KOPT-K1 (cell line): ENCODE measurements around the gene SCLT1.
"Not testable (repeated sequence)": the region's sequence is repeated elsewhere in the genome, so short reads cannot be mapped to it uniquely, and the experiment has no call there.

Source experiments
- H3K27ac ChIP-seq: fragments of 200-600 bp; sonication (generic); 2 replicates; pipeline ENCODE4 v1.5.1; 2016; ENCODE audit warnings: antibody characterized with exemption, mild to moderate bottlenecking, low read depth, low read length; ENCODE audit not compliant: poor library complexity, severe bottlenecking
- H3K36me3 ChIP-seq: fragments of 200-600 bp; sonication (generic); 2 replicates; pipeline ENCODE4 v1.5.1; 2017; ENCODE audit warnings: antibody characterized with exemption, mild to moderate bottlenecking, low read length, moderate library complexity; ENCODE audit not compliant: insufficient read depth
- H3K9me3 ChIP-seq: fragments of 200-600 bp; sonication (generic); 2 replicates; pipeline ENCODE4 v1.5.1; 2017; ENCODE audit warnings: antibody characterized with exemption, low read length, mild to moderate bottlenecking; ENCODE audit not compliant: insufficient read depth, poor library complexity, severe bottlenecking

SCLT1 gene

DNA sequence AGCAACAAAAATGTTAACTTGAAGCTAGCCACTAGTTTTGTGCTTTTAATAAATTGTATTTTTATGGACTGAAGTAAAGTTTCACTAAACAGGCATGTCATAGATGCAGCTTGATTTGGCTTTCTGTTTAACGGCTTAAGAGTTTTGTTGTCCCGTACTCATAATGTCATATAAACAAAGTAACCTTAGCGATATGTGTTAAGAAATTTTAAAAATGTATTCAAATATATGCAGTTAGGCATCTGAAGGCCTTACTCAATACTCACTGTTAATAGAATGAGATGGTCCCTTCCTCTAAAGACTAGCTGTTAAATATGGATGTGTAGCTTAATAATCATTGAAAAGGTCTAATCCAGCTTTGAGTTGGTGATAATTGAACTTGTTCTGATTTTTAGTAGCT lies 1.0 kb upstream of the SCLT1 start:
- H3K27ac ChIP-seq, result peak overlapping the region; percentile 92
- no peaks in the 10 kb centered on the region for H3K9me3 ChIP-seq
- no peaks in the 10 kb centered on the region for H3K36me3 ChIP-seq

GRCh38 chr4:129092631-129093190 lies 628 bp downstream of the SCLT1 start:
- no peaks in the 10 kb centered on the region for H3K36me3 ChIP-seq
- peak overlapping the region; percentile 92 for H3K27ac ChIP-seq
- no peaks in the 10 kb centered on the region for H3K9me3 ChIP-seq

- Histone ChIP-seq H3K36me3 (peaks cover 10% of the 10 kb centered on the region), H3K9me3 (peaks cover 25% of the 10 kb centered on the region), H3K27ac (no peak overlapping the region)
These were observed 5.8 kb downstream of the SCLT1 start for GRCh38 chr4:129087516-129087915.

DNA sequence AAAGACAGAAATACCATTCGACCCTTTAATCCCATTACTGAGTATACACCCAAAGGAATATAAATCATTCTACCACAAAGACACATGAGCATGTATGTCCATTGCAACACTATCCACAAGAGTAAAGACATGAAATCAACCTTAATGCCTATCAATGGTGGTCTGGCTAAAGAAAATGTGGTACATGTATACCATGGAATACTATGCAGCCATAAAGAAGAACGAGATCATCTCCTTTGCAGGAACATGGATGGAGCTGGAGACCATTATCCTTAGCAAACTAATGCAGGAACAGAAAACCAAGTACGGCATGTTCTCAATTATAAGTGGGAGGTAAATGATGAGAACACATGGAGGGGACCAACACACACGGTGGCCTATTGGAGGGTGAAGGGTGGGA lies 7.9 kb downstream of the SCLT1 start:
- Histone ChIP-seq H3K36me3 (peaks cover 28% of the 10 kb centered on the region), H3K27ac (no peak overlapping the region), H3K9me3 (peaks cover 44% of the 10 kb centered on the region)

DNA sequence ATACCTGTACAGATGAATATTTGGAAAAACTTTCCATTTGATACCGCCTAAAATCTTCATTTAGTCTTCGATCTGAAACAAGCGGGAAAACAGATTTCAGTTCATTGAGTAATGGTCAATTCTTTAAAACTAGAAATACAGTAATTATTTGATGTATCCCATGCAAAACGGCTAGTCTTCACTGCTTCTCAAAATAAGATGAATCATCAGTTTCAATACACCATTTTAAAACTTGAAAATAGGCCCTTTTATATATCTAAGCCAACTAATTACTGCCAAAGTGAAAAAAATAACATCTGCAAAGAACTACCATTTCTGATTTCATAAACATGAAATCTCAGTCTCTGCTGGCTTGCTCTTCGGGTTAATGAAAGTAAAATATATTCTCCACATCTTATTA lies 11.0 kb downstream of the SCLT1 start:
- Histone ChIP-seq H3K27ac (no peak overlapping the region), H3K36me3 (peaks cover 56% of the 10 kb centered on the region), H3K9me3 (peaks cover 71% of the 10 kb centered on the region)

DNA sequence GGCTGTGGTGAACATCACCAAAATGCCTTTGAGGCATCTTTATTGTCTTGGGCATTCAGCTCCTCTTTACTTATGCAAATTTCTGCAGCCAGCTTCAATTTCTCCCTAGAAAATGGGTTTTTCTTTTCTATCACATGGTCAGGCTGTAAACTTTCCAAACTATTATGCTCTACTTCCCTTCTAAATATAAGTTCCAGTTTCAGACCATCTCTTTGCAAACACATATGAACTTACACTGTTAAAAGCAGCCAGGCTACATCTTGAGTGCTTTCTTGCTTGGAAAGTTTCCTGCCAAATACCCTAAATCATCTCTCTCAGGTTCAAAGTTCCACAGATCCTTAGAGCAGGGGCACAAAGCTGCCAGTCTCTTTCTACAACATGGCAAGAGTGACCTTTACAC lies 13.2 kb downstream of the SCLT1 start:
- H3K27ac ChIP-seq, result no peak overlapping the region
- H3K36me3 ChIP-seq, result peaks cover 66% of the 10 kb centered on the region
- peaks cover 80% of the 10 kb centered on the region for H3K9me3 ChIP-seq

DNA sequence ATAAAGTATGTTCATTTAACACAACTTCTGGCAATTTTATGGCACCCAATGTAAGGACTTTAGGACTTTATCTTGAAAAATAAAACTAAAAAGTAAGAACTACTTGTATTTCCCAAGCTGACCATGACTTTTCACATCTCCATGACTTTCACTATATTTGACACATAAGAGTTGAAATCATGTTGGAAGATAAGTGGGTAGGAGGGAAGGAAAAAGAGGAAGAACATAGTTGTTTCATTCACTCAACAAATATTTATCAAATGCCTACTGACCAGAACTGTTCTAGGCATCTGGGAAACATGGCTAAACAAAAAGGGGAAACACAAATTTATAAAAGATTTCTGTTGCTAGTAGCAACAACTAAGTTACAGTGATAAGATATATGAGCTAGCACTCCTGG lies 16.0 kb downstream of the SCLT1 start:
- Histone ChIP-seq H3K36me3 (peaks cover 80% of the 10 kb centered on the region), H3K27ac (no peak overlapping the region), H3K9me3 (peaks cover 84% of the 10 kb centered on the region)

- Histone ChIP-seq H3K9me3 (peaks cover 62% of the 10 kb centered on the region), H3K36me3 (peaks cover 31% of the 10 kb centered on the region)
- not testable (repeated sequence) for H3K27ac ChIP-seq
These were observed 23.8 kb downstream of the SCLT1 start for GRCh38 chr4:129069537-129069936.

DNA sequence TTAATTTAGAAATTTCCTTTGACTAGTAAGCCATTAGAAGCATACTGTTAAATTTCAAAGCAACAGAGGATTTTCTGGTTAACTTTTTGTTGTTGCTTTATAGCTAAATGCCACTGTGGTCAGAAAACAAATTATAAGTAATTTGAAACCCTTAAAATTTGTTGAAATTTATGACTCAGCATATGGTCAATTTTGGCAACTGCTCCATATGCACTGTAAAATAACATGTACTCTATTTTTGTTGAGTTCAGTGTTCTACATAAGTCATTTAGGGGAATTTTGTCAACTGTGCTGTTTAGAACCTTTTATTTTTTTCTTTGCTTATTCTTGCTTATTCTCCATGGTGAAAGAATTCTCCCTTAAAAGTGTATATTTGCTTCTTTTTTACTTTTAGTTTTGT lies 28.6 kb downstream of the SCLT1 start:
- peaks cover 52% of the 10 kb centered on the region for H3K36me3 ChIP-seq
- peaks cover 66% of the 10 kb centered on the region for H3K9me3 ChIP-seq
- no peak overlapping the region for H3K27ac ChIP-seq

- no peak overlapping the region for H3K27ac ChIP-seq
- peaks cover 52% of the 10 kb centered on the region for H3K36me3 ChIP-seq
- H3K9me3 ChIP-seq, result peaks cover 70% of the 10 kb centered on the region
These were observed 29.7 kb downstream of the SCLT1 start for GRCh38 chr4:129063640-129064039.

GRCh38 chr4:129062580-129062979 lies 30.8 kb downstream of the SCLT1 start:
- Histone ChIP-seq H3K9me3 (peaks cover 81% of the 10 kb centered on the region), H3K36me3 (peaks cover 52% of the 10 kb centered on the region), H3K27ac (no peak overlapping the region)

GRCh38 chr4:129059028-129059427 lies 34.3 kb downstream of the SCLT1 start:
- peaks cover 96% of the 10 kb centered on the region for H3K9me3 ChIP-seq
- peaks cover 50% of the 10 kb centered on the region for H3K36me3 ChIP-seq
- H3K27ac ChIP-seq, result no peak overlapping the region

DNA sequence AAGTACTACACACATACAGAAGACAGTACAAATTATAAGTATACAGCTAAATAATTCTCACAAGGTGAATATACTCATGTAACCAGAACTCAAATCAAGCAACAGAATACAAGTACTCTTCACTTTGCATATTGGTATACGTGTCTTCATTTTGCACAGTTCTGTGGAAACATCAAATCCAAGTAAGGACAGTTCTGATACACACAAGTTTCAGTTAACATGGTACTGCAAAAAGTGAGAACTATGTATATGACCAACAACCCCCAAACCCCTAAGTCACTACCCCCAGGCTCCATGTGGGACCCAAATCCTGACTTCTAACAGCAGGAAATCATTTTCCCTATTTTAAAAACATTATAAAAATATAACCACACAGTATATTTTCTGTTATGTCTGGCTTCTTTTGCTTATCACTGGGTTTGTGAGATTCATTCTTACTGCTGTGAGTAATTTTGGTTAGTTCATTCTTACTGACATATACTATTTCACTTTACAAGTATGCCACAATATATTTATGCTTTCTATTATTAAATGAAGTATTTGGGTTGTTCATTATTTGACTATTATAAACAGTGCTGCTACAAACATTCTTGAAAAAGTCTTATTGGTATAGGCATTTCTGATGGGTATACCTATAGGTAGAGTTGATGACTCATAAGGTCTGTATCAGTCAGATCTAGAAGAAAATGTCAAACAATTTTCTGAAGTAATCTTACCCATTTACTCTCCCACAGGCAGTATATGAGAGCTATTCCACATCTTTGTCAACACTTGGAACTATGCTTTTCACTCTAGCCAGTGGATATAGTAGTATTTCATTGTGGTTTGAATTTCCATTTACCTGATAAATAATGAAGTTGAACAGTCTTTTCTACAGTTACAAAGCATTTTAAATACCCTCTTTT lies 47.0 kb downstream of the SCLT1 start:
- Histone ChIP-seq H3K27ac (no peak overlapping the region), H3K36me3 (no peaks in the 10 kb centered on the region; the same call in 1 of the 2 replicates), H3K9me3 (peaks cover 14% of the 10 kb centered on the region)

DNA sequence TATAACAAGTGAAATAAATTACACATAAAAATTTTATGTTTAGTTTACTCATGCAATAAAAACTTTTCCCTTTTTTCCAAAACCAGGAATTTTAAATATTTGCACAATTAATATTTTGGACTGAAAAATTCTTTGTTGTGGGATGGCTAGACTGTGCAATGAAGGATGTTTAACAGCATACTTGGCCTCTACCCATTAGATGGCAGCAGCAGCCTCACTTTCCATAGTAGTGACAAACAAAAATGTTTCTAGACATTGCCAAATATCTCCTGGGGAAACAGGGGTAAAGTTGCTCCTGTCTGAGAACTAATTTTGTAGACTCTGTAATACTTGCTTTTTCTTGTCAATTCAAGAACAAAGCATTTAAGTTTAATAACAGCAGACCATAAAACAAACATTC lies 49.8 kb downstream of the SCLT1 start:
- Histone ChIP-seq H3K36me3 (peaks cover 9% of the 10 kb centered on the region), H3K27ac (no peak overlapping the region), H3K9me3 (no peaks in the 10 kb centered on the region)

- Histone ChIP-seq H3K9me3 (no peaks in the 10 kb centered on the region), H3K36me3 (peaks cover 25% of the 10 kb centered on the region), H3K27ac (no peak overlapping the region)
These were observed 52.9 kb downstream of the SCLT1 start for GRCh38 chr4:129040471-129040870.

GRCh38 chr4:129037093-129037492 lies 56.2 kb downstream of the SCLT1 start:
- peaks cover 25% of the 10 kb centered on the region for H3K36me3 ChIP-seq
- H3K9me3 ChIP-seq, result no peaks in the 10 kb centered on the region
- H3K27ac ChIP-seq, result no peak overlapping the region
